Neutrophil (primary cell): ENCODE measurements around the gene NTF3.

Source experiments
- H3K27ac ChIP-seq: fragments of 200-600 bp; sonication (generic); 2 replicates; pipeline ENCODE4 v1.5.1; 2016; ENCODE audit warnings: mild to moderate bottlenecking, moderate library complexity
- H3K27me3 ChIP-seq: fragments of 200-600 bp; sonication (generic); 2 replicates; pipeline ENCODE4 v1.6.0; 2016; ENCODE audit warnings: mild to moderate bottlenecking
- H3K36me3 ChIP-seq: fragments of 200-600 bp; sonication (generic); 2 replicates; pipeline ENCODE4 v1.5.1; 2017
- H3K4me1 ChIP-seq, 2 experiments: fragments of 200-600 bp in 1 of 2; sonication (generic) in 1 of 2; 1 replicate in 1 of 2; 2 replicates in 1 of 2; pipeline versions ENCODE4 v1.5.1 to v1.6.1; 2013 to 2016; ENCODE audit warnings: low read depth in 1 of 2, low read length in 1 of 2, mild to moderate bottlenecking in 1 of 2, moderate library complexity in 1 of 2; ENCODE audit not compliant: control insufficient read depth in 1 of 2, insufficient read depth in 1 of 2
- H3K4me3 ChIP-seq, 2 experiments: fragments of 200-600 bp in 1 of 2; sonication (generic) in 1 of 2; 1 replicate in 1 of 2; 2 replicates in 1 of 2; pipeline ENCODE4 v1.5.1; 2013 to 2016; ENCODE audit warnings: low read depth in 1 of 2, low read length in 1 of 2, mild to moderate bottlenecking in 1 of 2, moderate library complexity in 1 of 2
- H3K9me3 ChIP-seq: fragments of 200-600 bp; sonication (generic); 2 replicates; pipeline ENCODE4 v1.5.1; 2016
- CTCF ChIP-seq: fragments of 200-600 bp; sonication (generic); IDR thresholded peaks from 2 replicates; pipeline ENCODE4 v1.5.1; 2016; ENCODE audit warnings: antibody characterized with exemption

Gene NTF3

GRCh38 chr12:5456030-5456429 is 24.1 kb downstream of the NTF3 start:
- peaks cover 2% of the 10 kb centered on the region for H3K27me3 ChIP-seq
- no peak overlapping the region for H3K27ac ChIP-seq
- H3K36me3 ChIP-seq = no peaks in the 10 kb centered on the region
- H3K4me1 ChIP-seq = no peaks in the 10 kb centered on the region
- H3K4me3 ChIP-seq = no peak overlapping the region
- H3K9me3 ChIP-seq = no peaks in the 10 kb centered on the region
- no peak for TF ChIP-seq CTCF

DNA sequence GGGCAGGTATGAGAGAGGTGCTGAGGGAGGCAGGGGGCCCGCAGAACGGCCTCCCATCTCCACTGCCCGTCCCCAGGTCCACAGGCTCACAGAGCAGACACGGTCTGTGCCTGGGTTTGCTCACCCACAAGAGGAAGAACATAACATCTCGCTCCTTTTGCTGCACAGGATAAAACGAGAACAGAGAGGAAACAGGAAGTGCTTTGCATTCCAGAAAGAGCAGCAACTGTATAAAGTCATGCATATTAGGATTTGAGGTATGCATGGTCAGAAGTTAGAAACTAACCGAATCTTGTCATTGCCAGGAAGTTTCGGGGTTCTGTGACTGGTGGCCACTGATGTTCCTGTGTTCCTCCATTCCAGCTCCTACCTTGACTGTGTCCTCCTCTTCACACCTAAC is 25.0 kb downstream of the NTF3 start:
- H3K36me3 ChIP-seq = no peaks in the 10 kb centered on the region
- no peak overlapping the region for H3K4me3 ChIP-seq
- no peaks in the 10 kb centered on the region for H3K4me1 ChIP-seq
- H3K27ac ChIP-seq = no peak overlapping the region
- H3K27me3 ChIP-seq = no peaks in the 10 kb centered on the region
- H3K9me3 ChIP-seq = no peaks in the 10 kb centered on the region
- no peak for TF ChIP-seq CTCF

GRCh38 chr12:5458229-5459050 is 26.5 kb downstream of the NTF3 start:
- Histone ChIP-seq H3K4me3 (no peak overlapping the region), H3K36me3 (no peaks in the 10 kb centered on the region), H3K27ac (no peak overlapping the region), H3K9me3 (no peaks in the 10 kb centered on the region), H3K4me1 (no peaks in the 10 kb centered on the region), H3K27me3 (no peaks in the 10 kb centered on the region)
- no peak for TF ChIP-seq CTCF

DNA sequence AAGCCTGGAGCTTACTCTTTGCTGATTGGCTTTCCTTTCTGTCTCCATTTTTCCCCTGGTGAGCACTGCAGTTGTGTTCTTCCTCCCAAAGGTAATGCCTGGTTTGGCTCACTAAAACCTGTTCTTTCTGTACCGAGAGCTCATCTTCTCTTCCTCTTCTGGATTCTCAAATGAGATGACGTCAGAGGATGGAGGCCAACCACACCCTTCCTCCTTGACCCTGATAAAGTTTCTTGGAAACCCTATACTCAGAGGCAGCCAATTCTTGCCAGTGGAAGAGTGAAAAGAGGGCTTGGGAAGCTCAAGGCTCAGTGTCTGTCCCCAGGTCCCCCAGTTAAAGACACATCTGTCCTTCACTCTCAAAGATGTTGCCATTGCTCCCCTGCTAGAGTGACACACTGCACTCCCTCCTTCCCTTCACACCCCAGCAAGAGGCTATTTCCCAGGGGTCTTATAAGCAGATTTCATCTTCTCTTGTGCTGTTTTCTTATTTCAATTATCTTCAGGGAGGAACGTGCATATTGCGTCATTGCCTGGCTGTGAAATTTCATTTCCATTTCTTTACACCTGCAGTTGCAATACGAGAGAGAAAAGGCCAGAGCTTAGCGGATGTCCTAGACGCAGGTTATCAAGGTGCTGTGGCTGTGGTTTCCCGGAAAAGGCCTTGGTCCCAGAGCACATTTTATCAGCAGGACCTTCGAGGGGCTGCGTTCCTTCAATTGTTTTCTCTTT is 27.3 kb downstream of the NTF3 start:
- H3K27me3 ChIP-seq = no peaks in the 10 kb centered on the region

GRCh38 chr12:5460817-5461216 is 28.9 kb downstream of the NTF3 start:
- Histone ChIP-seq H3K9me3 (no peaks in the 10 kb centered on the region), H3K4me1 (no peaks in the 10 kb centered on the region), H3K27me3 (no peaks in the 10 kb centered on the region), H3K36me3 (no peaks in the 10 kb centered on the region), H3K4me3 (no peak overlapping the region), H3K27ac (no peak overlapping the region)
- no peak for TF ChIP-seq CTCF

More for the DNA sequence above, 27.3 kb downstream of the NTF3 start:
- H3K27ac ChIP-seq = no peak overlapping the region
- no peaks in the 10 kb centered on the region for H3K9me3 ChIP-seq
- H3K4me3 ChIP-seq = no peak overlapping the region
- no peak for TF ChIP-seq CTCF
- H3K36me3 ChIP-seq = no peaks in the 10 kb centered on the region
- no peaks in the 10 kb centered on the region for H3K4me1 ChIP-seq
